ENCODE measurements around the gene LACTB. TPM values are rescaled to one million over a fixed set of nuclear protein-coding genes. Genes with fewer than 3 reads are reported as not detected.
A peak's percentile ranks its signal among the peaks of the same experiment; 100 is the strongest.

Gene LACTB, protein sequence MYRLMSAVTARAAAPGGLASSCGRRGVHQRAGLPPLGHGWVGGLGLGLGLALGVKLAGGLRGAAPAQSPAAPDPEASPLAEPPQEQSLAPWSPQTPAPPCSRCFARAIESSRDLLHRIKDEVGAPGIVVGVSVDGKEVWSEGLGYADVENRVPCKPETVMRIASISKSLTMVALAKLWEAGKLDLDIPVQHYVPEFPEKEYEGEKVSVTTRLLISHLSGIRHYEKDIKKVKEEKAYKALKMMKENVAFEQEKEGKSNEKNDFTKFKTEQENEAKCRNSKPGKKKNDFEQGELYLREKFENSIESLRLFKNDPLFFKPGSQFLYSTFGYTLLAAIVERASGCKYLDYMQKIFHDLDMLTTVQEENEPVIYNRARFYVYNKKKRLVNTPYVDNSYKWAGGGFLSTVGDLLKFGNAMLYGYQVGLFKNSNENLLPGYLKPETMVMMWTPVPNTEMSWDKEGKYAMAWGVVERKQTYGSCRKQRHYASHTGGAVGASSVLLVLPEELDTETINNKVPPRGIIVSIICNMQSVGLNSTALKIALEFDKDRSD
- total RNA-seq (19.6 and 31.0 TPM in 2 replicates), polyA plus RNA-seq (19.2 and 26.5 TPM in 2 replicates)

DNA sequence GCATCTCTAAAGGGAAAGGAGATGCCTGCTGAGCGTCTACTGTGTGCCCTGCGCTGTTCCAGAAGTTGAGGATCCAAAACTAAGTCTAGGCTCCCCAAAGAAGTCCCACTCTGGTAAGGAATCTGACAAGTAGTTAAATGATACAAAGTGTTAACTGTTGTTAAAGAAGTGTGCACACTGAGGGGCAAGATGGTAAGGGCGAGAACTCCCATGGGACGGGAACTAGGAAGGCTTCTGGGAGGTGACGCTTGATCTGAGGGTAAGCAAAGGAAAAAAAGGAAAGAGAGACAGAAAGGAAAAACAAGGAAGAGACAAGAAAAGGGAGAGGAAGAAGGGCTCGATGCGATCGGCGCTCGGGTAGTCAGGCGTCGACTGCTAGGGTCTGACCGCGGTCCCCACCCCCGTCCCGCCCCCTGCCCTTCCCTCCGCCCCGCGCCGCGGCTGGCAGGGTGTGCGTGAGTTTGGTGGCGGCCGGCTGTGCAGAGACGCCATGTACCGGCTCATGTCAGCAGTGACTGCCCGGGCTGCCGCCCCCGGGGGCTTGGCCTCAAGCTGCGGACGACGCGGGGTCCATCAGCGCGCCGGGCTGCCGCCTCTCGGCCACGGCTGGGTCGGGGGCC lies at the start of gene LACTB:
Gene LACTB (plus strand): TSS at position 480 of the 620 bp plus-strand sequence. CDS start 11 bp downstream, at position 491.
- WGBS (ENCODE audit: low lambda C conversion rate, missing lambda C conversion rate) = 1% methylated on average over 18 of the region's 40 CpGs
- no peak for TF ChIP-seq EZH2phosphoT487 (IDR thresholded peaks at IDR 0.05; ENCODE audit: low read depth, severe bottlenecking, unreplicated experiment)
- TF ChIP-seq, protein P1, sequence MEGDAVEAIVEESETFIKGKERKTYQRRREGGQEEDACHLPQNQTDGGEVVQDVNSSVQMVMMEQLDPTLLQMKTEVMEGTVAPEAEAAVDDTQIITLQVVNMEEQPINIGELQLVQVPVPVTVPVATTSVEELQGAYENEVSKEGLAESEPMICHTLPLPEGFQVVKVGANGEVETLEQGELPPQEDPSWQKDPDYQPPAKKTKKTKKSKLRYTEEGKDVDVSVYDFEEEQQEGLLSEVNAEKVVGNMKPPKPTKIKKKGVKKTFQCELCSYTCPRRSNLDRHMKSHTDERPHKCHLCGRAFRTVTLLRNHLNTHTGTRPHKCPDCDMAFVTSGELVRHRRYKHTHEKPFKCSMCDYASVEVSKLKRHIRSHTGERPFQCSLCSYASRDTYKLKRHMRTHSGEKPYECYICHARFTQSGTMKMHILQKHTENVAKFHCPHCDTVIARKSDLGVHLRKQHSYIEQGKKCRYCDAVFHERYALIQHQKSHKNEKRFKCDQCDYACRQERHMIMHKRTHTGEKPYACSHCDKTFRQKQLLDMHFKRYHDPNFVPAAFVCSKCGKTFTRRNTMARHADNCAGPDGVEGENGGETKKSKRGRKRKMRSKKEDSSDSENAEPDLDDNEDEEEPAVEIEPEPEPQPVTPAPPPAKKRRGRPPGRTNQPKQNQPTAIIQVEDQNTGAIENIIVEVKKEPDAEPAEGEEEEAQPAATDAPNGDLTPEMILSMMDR (IDR thresholded peaks at IDR 0.05; ENCODE audit: poor library complexity) = no peak
- TF ChIP-seq EZH2 (IDR thresholded peaks at IDR 0.05; ENCODE audit: borderline replicate concordance) = no peak
- H3K4me3 ChIP-seq = peak within 1 kb of the TSS; percentile 93

DNA sequence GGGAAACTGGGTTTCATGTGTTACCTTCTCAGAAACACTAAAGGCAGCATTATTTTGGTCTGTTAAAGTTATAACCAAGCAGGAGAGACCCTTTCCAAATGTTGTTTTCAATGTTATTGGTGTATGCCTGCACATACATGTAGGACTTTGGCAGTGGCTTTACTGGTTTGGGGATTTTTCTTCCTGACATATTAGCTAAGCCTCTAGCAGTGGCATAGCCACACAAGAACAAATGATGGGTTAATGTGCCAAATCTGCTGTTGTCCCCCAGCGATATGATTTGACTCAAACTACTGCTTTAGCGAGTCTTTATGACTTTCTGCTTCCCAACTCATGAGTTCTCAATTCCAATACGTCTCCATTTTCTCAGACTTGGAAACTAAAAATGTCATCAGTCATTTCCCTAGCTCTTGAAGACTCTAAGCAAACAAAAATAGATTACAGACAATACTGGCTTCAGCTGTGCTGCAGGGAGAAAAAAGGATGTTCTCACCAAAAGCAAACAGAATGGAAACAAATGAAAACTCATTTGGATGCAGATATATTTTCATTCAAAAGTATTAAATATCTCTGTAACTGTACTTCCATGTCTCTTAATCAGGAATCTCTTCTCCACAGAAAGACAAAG lies 49.5 kb upstream of the LACTB start:
- H3K79me2 ChIP-seq = peaks cover 4% of the 10 kb centered on the region
- no peak for DNase-seq (ENCODE audit: low spot score)
- no peaks in the 10 kb centered on the region for H4K20me1 ChIP-seq (ENCODE audit: insufficient read depth, poor library complexity, severe bottlenecking)
- H3K4me2 ChIP-seq = no peak overlapping the region
- H3K36me3 ChIP-seq (replicated peaks; ENCODE audit: insufficient read depth, low read depth) = no peaks in the 10 kb centered on the region
- H2AFZ ChIP-seq = no peak overlapping the region
- peaks cover 3% of the 10 kb centered on the region for H3K4me1 ChIP-seq (ENCODE audit: insufficient read depth)
- H3K4me3 ChIP-seq = no peak overlapping the region
- no peaks in the 10 kb centered on the region for H3K27me3 ChIP-seq
- no peak for TF ChIP-seq EZH2 (IDR thresholded peaks at IDR 0.05; ENCODE audit: borderline replicate concordance)
- TF ChIP-seq, protein P1 (IDR thresholded peaks at IDR 0.05; ENCODE audit: poor library complexity) = no peak
- no peak for TF ChIP-seq EZH2phosphoT487 (IDR thresholded peaks at IDR 0.05; ENCODE audit: low read depth, severe bottlenecking, unreplicated experiment)
- H3K9me2 ChIP-seq (replicated peaks; ENCODE audit: insufficient read depth) = no peaks in the 10 kb centered on the region
- H3K27ac ChIP-seq = no peak overlapping the region
- H3K9me3 ChIP-seq (ENCODE audit: low read depth) = no peaks in the 10 kb centered on the region
- 78% methylated on average over 3 of the region's 3 CpGs for WGBS (ENCODE audit: low lambda C conversion rate, missing lambda C conversion rate)

More for the DNA sequence above, at the start of gene LACTB:
- DNase-seq (ENCODE audit: low spot score) = peak; percentile 96
- Histone ChIP-seq H3K27me3 (no peaks in the 10 kb centered on the region), H3K79me2 (peaks cover 15% of the 10 kb centered on the region), H3K27ac (peak within 1 kb of the TSS; percentile 93), H3K4me1 (ENCODE audit: insufficient read depth) (no peaks in the 10 kb centered on the region), H2AFZ (peak within 1 kb of the TSS; percentile 96), H3K9me3 (ENCODE audit: low read depth) (no peaks in the 10 kb centered on the region), H3K36me3 (replicated peaks; ENCODE audit: insufficient read depth, low read depth) (no peaks in the 10 kb centered on the region), H3K9me2 (replicated peaks; ENCODE audit: insufficient read depth) (no peaks in the 10 kb centered on the region), H4K20me1 (ENCODE audit: insufficient read depth, poor library complexity, severe bottlenecking) (no peaks in the 10 kb centered on the region), H3K4me2 (peak within 1 kb of the TSS; percentile 77)

DNA sequence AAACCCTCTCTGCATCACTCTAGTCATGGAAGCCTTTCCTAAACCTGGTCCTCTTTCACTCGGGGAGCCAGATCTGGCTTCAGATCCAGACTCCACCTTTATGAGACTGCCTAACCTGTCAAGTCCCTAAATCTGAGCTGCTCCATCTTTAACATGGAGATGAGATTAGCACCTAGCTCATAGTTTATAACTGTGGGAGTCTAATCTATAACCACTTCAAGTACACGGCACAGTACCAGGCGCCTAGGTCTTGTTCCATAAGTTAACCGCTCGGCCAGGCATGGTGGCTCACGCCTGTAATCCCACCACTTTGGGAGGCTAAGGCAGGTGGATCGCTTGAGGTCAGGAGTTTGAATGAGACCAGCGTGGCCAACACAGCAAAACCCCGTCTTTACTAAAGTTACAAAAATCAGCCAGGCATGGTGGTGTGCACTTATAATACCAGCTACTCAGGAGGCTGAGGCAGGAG lies 48.8 kb upstream of the LACTB start:
- Histone ChIP-seq H3K4me1 (ENCODE audit: insufficient read depth) (peaks cover 3% of the 10 kb centered on the region), H3K27ac (no peak overlapping the region), H3K9me2 (replicated peaks; ENCODE audit: insufficient read depth) (no peaks in the 10 kb centered on the region), H3K79me2 (no peaks in the 10 kb centered on the region), H3K4me2 (no peak overlapping the region), H4K20me1 (ENCODE audit: insufficient read depth, poor library complexity, severe bottlenecking) (no peaks in the 10 kb centered on the region), H3K4me3 (no peak overlapping the region), H3K9me3 (ENCODE audit: low read depth) (no peaks in the 10 kb centered on the region), H3K27me3 (no peaks in the 10 kb centered on the region), H3K36me3 (replicated peaks; ENCODE audit: insufficient read depth, low read depth) (no peaks in the 10 kb centered on the region), H2AFZ (no peak overlapping the region)
- TF ChIP-seq, protein P1 (IDR thresholded peaks at IDR 0.05; ENCODE audit: poor library complexity) = no peak
- TF ChIP-seq EZH2 (IDR thresholded peaks at IDR 0.05; ENCODE audit: borderline replicate concordance) = no peak
- TF ChIP-seq EZH2phosphoT487 (IDR thresholded peaks at IDR 0.05; ENCODE audit: low read depth, severe bottlenecking, unreplicated experiment) = no peak
- no peak for DNase-seq (ENCODE audit: low spot score)
- WGBS (ENCODE audit: low lambda C conversion rate, missing lambda C conversion rate) = 81% methylated on average over 9 of the region's 9 CpGs
